Renal cortex interstitium (tissue), 11 donors: ENCODE data around the gene BRCC3. TPM values are rescaled to one million over a fixed set of nuclear protein-coding genes. Genes with fewer than 3 reads are reported as not detected.
A peak's percentile ranks its signal among the peaks of the same experiment; 100 is the strongest.

Experiments
- DNase-seq, 11 donors: peaks; one replicate each; pipeline ENCODE4 v3.0.0-alpha.2; 2013; ENCODE audit warnings: low read depth in 9 of 11, low spot score in 4 of 11; ENCODE audit errors: extremely low read depth in 1 of 11
- polyA plus RNA-seq, 3 donors: library from polyadenylated mRNA; unstranded; fragments of 120-200 nt; gene quantifications; one replicate each; pipeline ENCODE4 v1.2.1, GENCODE V29; 2013; ENCODE audit not compliant: insufficient read length in 3 of 3

BRCC3 gene
- polyA plus RNA-seq, 3 donors: 25.5 to 31.0 (median 27.4) TPM

DNA sequence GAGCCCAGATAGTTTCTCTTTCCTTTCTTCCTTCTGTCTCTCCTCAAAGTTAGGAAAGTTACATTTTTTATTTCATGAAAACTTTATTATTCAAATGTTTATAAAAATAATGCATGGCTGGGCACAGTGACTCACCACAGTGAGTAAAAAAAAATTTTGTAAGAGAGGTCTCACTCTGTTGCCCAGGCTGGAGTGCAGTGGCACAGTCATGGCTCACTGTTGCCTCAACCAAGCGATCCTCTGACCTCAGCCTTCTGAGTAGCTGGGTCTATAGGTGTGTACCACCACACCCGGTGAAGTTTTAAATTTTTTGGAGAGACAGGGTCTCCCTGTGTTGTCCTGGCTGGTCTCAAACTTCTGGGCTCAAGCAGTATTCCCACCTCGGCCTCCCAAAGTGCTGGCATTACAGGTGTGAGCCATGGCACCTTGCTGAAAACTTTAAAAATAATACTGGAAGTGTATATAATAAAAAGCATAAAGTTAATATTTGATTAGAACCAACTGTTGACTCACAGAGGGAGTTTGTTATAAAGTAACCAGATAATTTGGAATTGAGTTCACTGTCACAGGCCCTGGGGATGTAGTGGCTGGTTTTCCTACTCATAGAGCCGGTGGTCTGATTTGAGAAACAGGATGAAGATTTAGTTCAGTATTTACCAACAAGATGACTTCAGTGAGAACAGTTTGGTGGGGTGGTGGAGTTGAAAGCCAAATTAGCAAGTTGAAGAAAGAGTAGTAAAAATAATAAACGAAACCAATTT, 18.4 kb upstream of the BRCC3 start:
- DNase-seq: no peak

DNA sequence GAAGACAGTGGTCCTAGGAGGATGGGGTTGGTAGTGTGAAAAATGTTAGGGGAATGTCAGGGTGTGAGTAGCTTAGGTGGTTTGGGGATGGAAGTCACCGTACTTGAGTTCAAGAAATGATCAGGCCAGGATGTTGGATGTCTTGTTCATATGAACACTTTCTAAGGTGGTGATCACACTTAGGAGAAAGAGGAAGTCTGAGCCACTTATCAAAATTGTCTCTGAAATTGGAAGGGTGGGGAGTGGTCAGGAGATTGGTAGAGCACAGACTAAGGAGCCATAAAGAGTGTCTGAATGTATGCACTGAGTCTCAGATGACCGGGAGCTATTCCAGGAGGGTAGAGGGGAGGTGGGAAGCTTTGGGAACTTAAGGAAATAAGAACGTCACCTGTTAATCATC, 17.7 kb upstream of the BRCC3 start:
- DNase-seq: no peak

DNA sequence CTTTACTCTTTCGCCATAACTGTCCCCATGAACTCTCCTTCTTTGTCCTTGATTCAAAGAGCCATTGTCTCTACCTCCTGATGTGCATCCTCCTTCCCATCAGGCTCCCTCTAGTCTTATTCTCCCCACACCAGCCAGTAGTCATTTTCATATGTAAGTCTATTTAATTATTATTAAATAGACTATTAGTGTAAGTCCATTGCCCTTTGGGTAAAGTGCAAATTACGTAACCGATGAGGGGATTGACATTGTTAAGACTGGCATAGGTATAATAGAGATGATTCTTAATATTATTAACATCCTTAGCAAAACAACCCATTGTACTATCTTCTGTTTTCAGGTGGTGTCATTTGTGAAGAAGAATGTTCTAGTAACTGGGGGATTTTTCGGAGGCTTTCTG, 17.1 kb upstream of the BRCC3 start:
- no peak for DNase-seq

DNA sequence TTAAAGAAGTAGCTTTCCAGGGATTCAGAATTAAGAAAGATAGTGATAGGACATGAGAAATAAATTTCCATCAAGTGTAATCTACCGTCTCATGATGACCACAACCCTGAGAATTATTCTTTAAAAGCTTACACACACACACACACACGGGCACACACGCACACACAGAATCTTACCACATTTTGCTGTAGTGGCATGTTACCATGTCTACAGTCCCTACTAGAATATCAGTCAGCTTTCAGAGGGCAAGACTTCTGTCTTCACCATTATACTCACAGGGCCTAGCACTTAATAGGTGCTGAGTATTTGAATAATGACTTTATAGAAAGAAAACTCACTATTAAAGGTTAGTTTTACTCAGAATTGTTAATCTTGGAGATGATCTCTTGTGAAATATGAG, 15.8 kb upstream of the BRCC3 start:
- DNase-seq: no peak

DNA sequence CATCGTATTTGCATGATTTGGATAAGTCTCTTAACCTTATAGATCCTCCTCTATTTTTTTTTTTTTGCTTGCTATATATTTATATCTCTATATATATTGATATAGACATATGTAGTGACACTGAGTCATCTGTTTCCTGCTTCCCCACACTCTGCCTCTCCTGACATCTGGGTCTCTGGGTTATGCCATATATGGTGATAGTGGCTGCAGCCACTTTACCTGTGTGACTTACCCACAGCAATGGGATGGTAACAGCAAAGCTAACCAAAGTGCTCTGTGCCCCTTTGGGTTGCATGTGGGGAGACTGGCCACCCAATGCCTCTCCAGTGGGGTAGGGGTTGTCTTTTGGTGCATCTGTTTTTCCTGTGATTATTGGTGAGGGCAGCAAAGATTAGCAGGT, 14.8 kb upstream of the BRCC3 start:
- no peak for DNase-seq

DNA sequence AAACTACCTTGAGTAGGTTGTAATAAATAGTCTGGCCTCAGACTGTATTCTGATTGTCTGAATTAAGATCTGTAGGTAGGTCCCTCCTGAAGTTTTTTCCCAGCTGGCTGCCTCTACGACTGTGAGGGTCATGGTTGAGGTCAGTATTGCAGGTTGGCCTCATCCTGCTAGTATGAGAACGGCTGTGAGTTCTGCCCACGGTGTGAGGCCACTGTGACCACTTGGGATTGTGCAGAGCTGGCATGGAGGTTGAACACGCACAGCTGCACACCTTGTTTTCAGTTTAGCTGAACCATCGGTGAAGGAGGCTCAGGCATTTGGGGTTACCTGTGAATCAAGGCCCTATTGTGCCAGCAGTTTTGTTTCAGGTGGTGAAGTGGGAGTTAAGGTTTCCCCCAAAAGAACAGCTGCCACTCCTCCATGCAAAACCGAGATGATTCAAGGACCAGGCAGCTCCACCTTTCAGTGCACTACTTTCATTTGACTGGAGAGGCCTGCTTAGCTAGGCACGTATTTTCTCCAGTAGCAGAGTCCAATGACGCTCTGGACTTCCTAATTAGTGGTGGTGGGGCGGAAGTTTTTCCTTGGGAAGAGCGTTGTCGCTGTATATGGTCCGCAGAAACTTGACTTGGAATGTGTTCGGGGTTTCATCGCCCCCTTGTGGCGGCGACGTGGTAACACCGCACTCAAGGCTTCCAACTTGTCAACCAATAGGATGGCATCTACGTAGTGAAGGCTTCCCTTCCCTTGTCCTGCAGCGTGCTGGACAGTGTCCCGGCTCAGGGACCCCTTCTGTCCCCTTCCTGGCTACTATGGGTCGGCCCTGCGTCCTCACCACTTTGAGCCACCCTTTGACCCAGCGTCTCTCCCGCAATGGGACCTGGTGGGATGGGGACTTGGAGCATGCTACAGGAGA, 14.2 kb upstream of the BRCC3 start:
- peak in 9 of 11 donors; percentile 53 to 70 (median 59) for DNase-seq

DNA sequence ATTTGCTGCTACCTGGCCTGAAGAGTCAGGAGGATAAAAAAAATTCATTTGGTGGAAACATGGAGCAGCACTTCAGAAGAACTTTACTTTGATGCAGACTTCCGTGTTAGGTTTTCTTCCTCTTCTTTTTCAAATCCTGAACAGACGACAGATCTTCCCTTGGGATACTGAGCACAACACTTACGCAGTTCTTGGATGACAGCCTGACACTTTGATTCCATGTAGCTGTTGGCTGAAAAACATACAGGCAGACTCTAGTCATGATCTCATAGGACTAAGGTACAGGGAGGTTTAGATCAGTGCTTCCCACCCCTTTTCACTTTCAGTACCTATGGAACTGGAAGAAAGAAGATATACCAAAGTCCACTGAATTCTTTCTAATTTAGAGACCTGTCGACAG, 9.5 kb upstream of the BRCC3 start:
- DNase-seq: no peak

DNA sequence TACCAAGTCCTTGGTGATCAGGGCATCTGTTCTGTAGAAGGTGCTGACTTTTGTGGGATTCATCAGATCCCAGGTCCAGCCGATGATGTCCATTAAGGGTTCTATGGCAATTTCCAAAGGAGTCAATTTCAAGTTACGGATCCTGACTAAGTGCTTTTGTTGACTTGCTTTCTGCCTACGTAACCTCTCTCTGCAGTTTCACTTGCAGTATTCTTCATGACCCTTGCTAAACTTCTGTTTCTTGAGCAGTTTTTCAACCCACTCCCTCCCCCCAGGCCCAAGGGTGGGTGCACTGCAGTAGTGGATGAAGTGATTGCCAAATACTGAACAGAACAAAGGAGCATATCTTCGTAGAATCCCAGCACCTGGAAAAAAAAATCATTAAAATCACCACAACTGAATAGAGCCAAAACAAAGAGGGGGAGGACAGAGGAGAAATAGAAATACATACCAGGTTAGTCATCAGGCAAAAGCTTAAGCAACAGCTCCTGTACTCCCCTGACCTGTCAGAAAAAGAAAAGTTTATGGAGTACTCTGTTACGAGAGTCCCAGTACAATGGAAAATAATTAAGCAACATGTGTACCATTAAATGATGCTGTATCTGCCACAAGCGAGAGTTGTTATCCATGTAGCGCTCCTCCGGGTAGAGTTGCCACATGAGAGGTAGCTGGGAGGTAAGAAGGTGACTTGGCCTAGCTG, 6.1 kb upstream of the BRCC3 start:
- DNase-seq: no peak

DNA sequence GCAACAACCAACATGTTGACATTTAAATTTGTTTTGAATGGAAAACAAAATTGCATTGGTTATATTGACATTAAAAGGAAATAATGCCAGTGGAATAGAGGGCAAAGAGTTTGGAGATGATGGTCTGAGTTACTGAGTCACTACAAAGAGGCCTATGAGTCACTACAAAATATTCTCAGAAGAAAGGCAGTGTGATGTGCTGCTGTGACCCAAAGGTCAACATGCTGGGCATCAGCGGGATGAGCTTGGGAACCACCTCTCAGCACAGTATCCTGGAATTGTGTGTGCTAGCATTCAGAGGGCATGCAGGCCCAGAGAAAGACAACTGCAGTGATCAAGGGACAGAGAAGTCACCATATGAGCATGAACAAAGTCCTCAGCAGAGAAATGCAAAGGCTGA, 3.1 kb upstream of the BRCC3 start:
- DNase-seq: no peak

DNA sequence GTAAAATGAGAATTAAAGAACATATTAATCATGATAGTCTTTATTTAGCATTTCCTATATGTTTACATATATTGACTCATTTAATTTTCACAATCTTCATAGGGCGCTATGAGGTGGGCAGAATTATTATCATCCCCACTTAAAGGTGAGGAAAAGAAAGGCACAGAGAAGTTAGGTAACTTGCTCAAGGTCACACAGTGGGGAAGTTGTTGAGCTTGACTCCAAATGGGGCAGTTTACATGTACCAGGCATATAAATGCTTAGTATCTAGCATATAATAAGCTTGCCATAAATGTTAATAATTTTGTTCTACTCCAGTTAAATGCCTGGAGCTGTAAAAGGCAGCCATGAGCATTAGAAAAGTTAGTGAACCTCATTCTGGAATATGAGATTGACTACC, 1.9 kb upstream of the BRCC3 start:
- DNase-seq: no peak

DNA sequence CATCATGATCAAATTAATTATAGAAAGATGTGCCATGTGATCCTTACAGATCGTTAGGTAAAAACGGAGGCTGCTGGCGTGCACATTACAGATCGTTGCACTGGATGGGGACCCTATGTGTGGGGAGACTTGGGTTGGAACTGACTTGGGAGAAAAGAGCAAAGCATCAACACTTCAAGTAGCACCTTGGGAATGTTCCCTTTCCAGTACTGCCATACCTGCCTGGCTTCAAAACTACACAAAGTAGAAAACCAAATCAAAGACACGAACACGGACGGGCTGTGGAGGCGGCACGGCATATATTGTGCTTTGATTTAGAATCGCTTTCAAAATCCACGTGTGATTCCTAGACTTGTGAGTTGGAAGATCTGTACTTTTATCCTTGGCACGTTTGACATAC, 1.3 kb upstream of the BRCC3 start:
- DNase-seq: no peak

DNA sequence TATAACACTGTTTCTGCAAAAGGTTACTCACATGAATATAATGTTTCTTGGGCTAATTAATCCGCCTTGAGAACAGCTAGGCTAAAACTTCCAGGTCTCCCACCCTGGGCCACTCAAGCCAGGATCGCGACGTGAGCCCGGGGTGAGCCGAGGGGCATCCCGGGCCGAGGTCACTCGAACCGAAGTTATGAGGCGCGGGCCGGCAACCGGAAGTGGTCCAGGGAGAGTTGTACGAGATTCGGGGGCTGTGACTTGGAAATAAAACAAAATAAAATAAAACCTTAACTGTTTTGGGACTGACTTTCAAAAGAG, 689 bp upstream of the BRCC3 start:
- DNase-seq: peak in 1 of 11 donors; percentile 20

DNA sequence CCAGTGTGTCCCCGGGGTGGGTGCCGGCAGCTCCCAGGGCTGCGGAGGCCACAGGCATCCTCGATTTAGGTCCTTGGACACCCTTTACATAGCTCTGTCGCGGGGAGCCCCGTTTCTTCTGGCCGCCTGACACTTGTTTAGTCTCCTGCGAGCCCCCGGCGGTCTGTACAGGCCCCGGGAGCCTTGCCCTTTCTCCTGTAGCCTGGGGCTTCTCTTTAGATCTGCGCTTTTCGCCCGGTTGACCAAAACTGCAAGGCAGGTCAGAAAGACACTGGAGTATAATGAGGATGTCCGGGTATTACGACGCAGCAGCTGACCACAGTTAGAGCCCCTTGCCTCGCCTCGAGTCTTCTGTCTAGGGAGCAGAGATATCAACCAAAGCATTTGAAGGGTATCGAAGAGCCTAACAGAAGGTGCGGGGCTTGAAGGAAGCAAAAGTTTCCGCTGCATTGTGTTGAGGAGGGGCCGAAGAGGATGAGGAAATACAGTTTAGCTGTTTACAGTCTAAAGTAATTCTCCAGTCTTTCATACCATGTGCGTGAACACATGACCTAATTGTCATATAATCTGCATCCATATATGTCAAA, 479 bp downstream of the BRCC3 start:
- DNase-seq: no peak

DNA sequence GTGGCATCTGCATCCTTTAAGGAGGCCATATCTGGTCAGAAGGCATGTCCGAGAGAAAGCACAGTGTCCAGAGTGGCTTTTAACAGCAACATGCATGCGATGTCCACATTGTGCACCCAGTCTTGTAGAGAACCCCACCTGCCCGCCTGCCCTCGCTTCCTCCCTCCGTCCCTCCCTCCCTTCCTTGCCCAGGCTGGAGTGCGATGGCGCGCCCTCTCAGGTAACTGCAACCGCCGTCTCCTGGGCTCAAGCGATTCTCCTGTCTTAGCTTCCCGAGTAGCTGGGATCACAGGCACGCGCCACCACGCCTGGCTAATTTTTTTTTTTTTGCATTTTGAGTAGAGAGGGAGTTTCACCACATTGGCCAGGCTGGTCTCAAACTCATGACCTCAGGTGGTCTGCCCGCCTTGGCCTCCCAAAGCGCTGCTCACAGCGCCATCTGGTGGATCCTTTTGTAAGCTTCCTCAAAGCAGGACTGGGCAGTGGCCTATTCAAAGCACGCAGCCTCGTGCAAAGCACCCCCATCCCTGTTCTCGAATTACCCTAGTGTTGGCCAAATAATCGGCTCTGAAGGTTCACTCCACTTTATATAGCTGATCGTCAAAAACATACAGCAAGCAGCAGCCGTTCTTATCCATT, 15.0 kb downstream of the BRCC3 start:
- no peak for DNase-seq

DNA sequence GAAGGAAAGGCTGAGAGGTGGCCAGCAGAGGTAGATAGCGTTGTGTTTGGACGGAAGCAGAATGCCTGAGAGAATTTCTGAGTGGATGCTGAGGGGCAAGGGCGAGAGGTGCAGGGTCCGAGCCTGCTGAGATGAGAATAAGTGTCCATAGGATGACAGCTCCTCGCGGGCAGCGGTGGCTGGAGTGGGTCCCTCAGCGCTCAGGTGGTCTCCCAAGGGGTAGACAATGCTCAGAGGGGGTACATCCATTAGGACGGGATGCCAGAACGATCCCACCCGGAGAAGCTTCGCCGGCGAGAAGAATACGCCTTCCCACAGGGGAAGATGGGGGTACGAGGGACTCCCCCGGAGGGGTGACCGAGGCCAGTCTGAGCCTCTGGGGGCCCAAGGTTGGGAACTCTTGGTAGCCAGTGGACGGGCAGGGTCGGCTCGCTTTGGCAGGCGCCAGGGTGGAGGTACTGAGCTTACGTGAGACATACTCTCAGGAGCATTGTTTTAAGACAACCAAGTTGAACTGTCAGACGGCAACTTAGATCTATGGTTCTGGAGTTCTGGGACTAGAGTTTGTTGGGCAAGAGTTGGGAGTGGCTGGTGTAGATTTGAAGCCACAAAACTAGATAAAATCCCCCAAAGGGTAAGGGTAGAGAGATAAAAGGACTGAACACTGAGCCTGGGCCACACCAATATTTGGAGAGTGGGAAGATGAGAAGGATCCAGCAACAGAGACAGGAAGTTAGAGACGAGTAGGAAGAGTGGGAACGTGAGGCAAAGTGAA, 15.8 kb downstream of the BRCC3 start:
- no peak for DNase-seq

DNA sequence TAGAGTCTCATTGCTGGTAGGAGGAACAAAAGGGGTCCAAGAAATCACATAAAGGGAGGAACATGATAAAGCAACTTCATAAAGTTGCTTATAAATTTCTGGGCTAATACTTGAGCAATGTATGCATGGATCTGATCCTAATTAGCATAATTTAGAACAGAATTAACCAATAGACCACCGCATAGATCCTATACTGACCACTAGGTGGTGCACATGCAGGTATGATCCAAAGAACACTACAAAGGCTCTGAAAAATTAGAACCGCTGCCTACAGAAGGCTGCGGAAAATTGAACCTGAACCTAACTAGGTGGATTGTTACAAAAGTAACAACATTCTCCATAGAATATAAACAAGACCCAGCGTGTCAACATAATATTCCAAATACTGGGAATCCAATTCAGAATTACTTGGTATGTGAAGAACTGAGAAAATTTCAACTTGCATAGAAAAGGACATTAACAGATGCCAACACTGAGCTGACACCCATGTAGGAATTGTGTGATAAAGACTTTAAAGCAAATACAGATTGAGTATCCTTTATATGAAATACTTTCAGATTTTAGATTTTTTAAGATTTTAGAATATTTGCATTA, 23.3 kb downstream of the BRCC3 start:
- peak in 1 of 11 donors; percentile 9 for DNase-seq

DNA sequence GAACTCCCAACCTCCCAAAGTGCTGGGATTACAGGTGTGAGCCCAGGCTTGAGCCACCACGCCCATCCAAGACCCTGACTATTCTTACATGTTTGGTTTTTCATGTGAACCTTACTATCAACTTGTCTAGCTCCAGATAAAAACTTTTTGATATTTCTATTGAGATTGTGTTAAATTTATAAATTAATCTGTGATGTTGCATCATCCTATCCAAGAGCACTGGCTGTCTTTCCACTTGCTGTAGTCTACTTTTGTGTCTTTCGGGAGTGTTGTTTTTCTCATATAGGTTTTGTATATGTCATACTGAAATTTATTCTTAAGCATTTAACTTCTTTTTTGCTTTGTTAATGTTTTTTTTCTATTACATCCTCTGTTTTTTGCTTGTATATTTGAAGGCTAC, 34.6 kb downstream of the BRCC3 start:
- DNase-seq: no peak

DNA sequence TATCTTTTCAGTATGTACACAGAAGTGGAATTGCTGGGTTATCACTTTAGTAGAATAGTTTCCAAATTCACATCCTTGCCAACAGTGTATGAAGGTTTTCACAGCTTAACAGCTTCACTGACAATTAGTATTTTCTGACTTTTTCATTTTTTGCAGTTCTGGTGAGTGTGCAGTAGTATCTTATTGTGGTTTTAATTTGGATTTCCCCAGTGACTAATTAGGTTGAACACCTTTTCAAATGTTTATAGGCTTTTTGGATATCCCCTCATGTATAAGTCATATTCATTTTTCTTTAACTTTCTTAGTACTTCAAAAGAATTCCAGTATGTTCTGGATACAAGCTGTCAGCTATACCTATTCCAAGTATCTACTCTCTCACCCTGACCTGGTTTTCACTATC, 37.1 kb downstream of the BRCC3 start:
- no peak for DNase-seq
